GM19023 (cell line): Measurements from ENCODE around the gene HOXB8.

Experiments used
- ATAC-seq: cut with Tn5 transposase; IDR thresholded peaks from one replicate; pipeline ENCODE4 v1.9.1; 2021; ENCODE audit warnings: mild to moderate bottlenecking, moderate library complexity; ENCODE audit not compliant: unreplicated experiment

HOXB8 gene

DNA sequence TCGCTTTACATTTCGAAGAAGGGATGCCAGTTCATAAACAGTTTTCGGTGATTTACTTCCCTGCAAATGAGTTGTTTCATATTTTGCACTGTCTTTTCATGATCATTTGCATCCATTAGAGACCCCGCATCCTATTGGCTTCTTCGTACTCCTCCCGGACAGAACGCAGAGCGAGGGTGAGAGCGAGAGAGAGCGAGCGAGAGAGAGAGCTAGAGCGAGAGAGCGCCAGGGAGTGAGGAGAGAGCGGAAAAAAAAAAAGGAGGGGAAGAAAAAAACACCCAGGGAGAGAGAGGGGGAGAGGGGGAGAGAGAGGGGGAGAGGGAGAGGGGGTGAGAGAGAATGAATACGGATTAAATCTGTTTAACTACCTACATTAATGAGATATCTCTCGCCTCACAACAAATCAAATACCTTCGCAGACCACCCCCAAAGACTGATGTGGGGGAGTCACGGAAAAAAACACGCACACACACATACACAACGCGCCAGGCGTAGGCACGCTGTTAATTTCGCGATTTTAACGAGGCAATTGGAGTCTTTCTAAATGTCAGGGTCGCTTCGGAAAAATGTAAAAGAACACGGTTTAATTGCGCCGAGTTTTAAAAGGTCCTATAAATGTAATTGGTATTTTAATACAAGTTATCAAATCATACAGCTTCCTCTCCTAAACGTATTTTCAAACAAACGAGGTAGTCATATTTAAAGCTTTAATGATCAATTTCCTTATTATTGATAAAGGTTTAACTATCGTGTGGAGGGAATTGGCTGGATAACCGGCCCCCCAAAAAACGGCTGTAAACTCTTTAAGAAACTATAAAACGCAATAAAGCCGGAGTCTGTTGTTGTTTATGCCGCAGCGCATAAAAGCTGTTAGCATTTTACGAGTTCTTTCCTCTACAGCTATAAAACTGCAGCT, at the start of gene HOXB8:
TSS of gene HOXB8 (minus strand) at position 246 of the 916 bp plus-strand sequence. CDS start 588 bp downstream, outside the sequence.
- no peak for ATAC-seq

DNA sequence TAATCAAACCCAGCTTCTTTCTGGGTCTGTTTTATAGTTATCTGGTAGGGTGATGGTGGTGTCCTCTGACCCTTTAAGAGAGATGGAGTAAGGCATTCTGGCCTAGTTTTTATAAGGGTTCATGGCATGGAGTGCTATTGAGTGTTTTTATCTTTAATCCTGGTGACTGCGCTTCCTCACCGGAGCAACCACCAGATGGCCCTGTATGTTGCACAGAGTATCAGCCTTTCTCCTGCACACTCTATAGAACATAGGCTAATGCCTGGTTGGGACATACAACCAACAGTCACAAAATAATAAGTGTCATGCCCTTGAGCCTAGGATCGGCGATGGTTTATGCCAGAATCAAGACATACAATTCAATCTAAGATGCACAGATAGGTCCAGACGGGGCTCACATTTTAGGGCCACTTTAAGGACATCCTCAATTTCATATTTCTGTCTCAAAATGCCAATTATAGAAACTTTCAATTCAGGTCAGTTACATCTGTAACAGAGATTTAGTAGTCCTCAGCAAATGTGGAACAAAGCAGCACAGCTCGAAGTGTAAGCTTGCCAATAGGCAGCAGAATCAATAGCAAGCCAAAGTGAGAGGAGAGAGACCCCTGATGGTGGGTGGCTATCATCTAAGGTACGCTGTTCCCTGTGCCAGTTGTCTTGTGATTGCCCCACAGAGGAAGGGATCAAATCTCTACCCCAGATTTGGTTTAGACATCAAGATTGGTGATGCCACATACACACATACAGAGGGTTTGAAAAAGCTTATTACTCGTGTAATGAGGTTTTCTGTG, 48.2 kb upstream of the HOXB8 start:
- no peak for ATAC-seq

DNA sequence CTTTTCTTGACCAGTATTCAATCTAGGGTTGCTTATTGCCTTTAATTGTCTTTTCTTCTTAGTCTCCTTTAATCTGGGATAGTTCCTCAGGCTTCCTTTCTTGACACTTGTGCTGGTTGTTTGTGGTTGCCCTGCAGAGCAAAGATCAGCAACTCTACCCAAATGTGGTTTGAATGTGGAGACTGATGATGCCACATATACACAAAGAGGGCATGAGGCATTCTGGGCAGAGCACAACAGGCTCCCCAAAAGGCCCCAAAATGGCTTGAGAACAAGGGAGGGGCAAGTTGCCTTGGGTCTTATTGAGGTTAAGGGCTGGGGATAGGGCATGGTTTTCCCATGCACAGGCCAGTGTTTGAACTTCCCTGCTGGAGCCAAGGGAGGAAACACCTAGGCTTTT, 40.8 kb upstream of the HOXB8 start:
- no peak for ATAC-seq

DNA sequence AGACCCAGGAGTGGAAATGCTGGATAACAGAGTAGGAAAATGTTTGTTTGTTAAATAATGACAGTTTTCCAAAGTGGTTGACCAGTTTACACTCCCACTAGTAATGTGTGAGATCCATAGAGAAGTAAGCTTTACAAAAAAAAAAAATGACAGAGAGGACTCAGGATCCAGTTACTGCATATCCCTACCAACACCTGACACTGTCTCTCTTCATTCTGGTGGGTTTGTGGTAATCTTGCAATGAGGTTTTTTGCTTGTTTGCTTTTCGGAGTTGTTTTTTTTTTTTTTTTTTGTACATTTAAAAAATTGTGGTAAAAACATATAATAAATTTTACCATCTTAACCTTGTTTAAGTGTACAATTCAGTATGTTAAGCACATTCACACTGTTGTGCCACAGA, 34.6 kb upstream of the HOXB8 start:
- no peak for ATAC-seq

DNA sequence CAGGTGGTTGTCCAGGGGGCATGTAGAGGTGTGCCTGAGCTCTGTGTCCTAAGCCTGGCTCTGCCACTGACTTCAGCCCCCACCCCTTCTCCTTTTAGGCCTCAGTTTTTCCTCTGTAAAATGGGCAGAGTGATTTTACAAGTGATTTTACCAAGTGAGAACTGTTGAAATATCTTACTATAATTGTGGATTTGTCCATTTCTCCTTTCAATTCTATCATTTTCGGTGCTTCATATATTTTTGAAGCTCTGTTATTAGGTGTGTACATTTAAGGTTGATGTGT, 32.8 kb upstream of the HOXB8 start:
- no peak for ATAC-seq

DNA sequence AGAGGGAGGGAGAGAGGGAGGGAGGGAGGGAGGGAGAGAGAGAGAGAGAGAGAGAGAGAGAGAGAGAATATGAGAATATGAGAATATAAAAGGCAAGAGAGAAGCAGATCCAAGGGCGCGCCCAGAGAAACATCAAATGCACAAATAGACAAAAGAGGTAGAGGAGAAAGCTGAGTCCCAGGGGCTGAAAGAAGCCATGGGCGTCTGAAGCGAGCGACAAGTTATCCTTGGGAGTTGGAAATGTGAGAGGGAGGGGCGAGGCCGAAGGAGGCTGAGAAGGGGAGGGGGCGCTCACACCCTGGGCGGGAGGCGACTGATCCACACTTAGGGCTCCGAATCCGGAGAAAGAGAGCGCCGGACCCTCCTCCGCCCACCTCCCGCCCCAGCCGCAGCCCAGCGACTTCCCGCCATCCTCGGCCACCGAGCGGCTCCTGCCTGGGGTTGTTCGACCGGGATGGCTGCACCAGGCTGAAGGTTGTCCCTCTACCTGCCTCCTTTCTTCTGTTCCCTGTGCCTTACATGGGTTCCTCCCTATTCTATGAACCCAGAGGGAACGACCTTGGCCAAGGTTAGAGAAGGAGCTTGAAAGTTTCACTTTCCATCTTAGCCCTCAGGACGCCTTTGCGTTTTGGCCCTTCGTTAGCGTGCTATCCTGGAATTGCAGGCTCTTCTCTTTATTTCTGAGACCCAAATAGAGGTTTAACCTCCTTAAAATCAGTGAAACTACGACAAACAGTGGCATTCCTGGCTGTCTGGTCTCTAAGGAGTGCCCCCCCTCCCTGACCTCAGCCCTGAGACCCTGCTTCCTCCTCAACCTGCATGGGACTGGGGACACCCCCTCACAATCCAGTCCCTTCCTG, 32.2 kb upstream of the HOXB8 start:
- no peak for ATAC-seq

DNA sequence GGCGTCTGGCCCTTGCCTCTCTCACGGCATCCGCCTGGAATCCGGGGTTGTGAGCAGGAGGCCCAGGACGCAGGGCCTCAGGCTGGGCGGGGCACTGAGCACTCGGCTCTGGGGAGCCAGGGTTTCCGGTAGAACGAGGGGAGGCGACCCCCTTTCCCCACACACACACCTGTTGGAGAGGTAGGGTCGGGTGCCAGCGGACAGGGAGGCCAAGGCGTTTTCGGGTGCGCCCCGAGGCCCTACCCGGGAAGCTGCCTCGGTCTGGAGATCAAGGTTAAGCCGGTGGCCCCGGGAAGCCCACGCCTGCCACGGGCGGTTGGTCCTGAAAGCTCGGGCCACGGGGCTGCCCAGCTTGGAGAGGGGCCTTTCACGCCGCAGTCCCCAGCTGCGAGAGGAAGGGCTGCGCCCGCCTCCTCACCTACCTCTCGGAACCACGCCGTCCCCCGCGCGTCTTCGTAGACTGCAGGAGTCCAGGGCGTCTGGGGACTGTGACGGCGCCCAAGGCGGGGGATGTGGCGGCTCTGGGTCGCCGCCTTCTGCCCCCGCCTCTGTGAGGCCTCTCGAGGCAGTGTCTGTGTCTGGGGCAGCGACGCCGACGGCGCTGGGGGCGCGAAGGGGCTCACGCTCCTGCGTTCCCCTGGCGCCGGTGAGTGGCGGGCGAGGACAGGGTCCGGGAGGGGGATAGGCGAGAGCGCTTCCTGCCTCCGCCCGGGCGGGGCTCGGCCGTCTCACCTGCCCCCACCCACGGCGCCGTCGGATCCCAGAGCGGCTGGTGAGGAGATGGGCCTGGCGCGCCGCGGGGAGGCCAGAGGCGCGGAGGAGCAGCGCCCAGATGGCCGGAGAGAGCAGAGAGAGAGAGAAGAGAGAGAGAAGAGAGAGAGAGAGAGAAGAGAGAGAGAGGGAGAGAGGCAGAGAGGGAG, 31.4 kb upstream of the HOXB8 start:
- no peak for ATAC-seq

DNA sequence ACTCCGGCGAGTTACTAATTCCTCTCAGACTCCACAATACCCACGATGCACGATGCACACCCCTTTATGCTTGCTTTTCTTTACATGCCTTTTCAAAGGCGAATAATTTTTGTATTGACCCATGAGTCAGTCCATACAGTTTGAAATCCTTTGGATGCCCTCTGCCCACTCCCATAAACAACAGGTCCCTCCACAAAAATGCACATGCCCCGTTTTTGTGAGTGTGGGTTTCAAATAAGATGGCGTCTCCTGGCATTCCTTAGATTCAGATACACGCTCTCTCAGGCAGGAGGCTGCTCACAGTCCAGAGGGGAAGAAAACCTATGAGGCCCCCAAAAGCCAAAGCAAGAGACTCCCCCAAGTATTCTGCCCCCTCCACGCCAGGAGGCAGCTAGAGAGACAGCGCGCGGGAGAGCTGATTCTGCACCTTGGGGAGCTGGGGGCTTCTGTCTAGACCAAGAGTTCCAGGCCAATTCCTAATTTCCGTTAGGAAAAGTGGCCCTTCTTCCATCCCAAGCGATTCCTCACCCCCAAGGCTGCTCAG, 30.6 kb upstream of the HOXB8 start:
- ATAC-seq = no peak

DNA sequence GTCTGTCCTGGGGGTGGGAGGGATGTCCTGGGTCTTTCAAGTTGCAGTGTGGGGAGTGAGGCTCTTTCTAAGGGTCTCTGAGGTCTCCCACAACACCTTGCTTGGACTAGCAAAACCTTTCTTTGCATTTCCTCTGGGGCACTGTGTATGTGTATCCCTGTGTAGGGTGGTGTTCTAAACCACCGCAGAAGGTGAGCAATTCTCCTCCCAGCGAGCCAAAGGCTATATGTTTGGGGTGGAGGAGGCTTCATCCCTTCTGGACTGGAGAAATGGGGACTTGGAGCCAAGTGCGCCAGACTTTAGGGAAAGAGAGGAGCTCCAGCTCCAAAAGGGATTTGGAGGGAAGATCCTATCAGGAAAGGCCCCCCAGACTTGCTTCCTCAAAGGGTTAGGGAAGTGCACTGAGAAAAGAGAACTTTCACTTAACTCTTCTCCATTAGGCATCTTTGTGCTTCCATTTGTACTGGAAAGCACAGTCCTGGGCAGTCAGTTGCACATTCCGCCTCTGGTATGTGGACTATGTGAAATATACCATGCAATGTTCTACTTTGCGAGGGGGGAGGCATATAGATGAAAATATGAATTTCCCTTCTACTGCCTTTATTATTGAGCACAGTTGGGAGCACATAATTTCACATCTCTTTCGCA, 29.9 kb upstream of the HOXB8 start:
- ATAC-seq = no peak

DNA sequence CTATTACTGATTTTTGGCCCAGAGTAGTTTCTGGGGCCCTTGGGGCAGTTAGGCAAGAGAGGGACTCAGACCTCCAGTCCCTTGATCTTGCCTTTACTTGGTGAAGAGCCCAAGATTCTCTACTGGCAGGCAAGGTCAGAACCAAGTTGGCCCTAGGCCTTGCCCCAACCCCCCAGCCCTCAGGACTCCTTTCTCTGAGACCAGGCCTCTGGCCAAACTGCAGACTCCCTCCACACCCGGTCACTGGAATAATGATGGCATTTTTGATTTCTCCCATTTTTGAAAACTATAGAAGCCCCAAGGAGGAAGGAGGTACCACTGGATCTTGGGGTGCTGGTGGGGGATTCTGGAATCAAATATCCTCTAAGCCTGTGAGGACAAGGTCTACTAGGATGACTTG, 29.1 kb upstream of the HOXB8 start:
- ATAC-seq = no peak

DNA sequence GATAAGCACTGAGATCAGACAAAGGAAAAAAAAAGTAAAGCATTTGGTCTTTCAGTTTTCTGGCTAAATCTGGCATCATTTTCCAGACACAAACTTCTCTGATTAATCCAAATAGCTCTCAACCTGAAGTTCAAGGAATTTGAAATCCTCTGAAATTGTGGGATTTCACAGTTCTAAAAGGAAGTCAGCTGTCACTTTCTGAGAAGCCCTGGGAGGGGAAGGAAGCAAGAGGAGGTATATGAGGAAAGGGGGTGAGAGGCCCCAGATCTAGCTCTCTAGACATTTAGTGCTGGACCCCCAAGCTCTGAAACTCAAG, 28.6 kb upstream of the HOXB8 start:
- no peak for ATAC-seq

DNA sequence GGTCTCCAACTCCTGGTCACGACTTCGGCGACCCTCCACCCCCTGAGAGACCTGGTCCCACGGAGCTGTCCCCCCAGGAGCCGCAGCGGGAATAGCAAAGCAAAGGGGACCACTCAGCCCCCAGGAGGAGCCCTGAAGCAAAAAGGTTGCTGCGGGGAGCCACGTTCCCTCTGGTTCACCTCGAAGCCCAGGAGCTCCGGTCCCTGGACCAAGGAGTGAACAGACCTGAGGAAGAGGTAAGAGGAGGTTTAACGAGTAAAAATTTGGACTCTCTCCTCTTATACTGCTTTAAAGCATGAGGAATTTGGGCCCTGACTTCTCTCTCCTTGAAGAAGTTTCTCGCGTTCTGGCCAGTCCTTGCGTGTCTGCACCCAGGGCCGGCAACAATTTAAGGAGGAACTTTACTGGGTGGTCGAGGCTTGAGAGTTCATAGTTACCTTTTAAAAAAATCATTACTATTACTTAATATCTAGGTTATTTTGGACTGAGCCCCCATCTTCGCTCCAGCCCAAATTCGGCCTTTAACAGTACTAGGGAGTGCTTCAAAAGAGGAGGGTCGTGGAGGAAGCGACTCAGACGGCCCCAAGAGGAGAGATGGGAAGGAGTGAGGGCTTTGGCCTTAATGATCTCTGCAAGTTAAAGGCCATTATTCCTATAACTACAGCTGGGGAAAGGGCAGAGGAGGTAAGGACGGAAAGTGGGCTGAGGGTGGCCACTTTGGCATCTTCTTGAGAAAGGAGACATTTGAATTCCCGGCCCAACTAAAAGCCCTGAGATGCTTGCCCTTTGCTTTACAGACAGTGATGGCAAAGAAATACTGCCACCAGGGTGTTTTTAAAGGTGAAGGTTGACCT, 28.0 kb upstream of the HOXB8 start:
- ATAC-seq = no peak

DNA sequence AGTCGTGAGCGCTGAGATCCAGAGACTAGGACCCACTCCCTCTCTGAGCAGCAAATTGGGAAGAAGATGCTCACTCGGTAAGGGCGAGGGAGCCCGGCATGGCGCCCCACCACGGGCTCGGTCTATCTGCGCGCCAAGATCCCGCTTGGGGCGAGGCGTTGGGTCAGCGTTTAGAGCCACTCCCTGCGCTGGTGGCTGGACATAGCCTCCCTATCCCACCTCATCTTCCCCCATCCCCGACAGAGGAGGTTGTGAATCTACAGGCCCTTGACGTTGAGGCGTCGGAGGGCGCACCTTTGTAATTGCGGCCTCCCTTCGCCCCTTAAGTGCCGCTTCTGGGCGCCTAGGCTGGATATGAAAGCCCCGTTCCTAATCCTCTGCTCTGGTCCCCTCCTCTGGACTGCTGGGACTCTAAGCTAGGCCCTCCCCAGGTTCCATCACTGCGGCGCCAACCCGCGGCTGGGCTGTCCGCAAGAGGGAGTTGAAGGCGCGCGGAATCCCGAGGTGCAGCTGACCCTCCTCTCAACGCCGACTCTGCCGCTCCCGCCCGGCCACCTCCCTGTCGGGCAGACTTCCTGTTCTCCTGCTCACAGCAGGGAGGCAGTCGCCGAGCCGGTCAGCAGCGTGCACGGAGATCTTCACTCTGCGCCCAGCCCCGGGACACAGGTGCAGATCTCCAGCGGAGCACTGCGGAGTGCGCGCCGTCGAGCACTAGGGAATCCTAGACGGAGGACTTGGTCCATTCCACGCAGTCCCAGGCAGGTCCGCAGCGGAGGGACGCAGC, 27.2 kb upstream of the HOXB8 start:
- no peak for ATAC-seq

DNA sequence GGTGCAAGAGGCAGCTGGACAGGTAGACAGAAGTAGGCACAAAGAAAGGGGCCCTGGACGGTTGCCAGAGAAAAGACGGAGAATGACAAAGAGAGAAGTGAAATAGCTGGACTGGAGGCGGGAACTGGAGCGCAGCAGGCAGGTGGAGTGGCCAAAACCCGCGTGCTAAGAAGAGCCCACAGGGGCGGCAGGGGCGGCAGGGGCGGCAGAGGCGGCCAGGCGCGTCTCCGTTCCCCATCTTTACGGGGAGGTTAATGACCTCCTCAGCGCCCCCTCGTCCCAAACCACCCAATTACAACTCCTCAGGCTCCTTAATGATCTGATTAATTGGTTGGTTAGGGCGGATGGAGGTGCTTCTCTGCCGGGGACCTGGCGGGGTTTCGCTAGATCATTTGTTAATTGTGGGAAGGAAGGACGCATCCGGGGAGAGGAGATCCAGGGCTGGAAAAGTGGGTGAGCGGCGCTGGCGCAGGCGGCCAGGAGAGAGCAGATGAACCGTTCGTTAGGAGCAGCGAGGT, 26.5 kb upstream of the HOXB8 start:
- ATAC-seq = no peak

DNA sequence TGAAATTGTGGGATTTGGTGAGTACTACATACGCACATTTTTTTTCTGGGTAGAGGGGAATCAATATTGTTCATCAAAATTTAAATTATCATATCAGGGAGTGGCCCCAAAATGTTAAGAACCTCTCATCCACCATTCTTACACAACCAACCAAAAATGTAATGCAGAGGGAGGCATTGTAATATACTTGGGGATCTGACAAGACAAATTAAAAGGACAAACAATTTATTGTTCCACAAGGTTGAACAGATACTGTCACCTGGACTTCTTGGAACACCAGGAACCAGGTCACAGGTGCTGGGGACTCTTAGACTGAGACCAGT, 25.7 kb upstream of the HOXB8 start:
- ATAC-seq = no peak

DNA sequence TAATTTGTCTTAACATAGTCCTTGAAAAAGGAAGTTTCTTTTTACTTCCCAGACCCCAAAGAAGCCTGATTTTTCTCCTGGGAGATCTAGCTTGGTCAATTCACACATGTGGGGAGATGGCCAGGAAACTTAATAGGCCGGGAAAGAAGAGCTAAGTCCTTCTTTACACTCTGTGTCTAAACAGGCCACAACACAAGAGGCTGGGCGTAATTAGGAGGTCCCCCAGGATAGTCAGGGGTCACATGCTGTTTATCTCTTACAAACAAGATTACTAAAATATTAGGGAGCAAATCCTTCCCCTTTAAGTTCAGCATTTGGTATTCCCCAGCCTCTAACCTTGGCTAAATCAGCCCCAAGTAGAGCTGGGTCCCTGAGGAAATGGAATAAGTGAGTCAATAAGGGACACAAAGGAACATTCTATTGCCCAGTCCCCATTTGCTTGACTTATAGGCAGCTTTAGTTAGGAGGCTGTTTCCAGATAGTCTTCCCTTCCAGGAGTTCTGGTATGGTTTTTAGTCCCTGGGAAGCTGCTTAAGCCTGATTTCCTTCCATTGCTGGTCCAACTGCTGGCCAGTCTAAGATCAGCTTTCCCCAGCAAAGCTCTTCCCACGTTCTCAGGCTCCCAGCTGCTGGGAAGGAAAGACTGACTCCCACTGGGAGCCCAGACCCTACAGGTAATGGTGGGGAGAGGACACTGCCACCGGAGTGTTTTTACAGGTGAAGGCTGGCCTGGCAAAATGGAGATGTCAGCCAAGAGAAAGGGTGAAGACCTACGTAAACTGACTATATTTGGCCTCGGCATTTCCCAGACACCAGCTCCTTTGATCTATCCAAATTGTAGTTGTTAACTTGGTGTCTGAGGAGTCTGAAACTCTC, 25.1 kb upstream of the HOXB8 start:
- no peak for ATAC-seq

DNA sequence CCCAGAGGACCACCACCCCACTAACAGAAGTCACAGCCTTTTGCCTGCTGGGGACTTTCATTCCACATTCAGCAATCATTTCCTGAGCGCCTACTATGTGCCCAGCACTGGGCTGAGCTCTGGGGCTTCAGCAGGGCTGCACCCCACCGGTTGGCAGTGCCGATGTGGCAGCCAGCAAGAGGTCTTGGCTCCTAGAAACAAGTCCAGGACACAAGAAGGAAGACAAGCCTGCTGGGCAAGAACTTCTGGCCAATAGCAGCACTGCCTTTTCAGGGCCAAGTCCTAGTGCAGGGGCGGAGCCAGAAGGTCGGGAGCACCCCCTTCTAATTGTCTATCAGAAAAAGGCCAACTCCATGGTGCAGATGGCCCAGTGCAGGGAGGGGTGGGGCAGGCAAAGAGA, 24.0 kb upstream of the HOXB8 start:
- ATAC-seq = no peak
